ENCODE results near the gene CDRT4.

The CDRT4 gene

DNA sequence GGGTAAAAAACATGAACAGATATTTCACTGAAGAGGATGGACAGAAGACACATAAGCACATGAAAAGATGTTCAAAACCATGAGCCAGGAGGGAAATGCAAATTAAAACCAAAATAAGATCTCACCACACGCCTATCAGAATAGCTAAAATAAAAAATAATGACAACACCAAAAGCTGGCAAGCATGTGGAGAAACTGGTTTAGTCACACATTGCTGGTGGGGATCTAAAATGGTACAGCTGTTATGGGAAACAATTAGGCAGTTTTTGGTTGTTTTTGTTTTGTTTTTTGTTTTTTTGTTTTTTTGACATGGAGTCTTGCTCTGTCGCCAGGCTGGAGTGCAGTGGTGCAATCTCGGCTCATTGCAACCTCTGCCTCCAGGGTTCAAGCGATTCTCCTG, 81.3 kb downstream of the CDRT4 start:
- DNase-seq, result no peak
